Neural crest cell (in vitro differentiated cells): ENCODE measurements around the gene SETBP1. TPM values are rescaled to one million over a fixed set of nuclear protein-coding genes. Genes with fewer than 3 reads are reported as not detected.

Experiments
- DNase-seq: peaks from one replicate; pipeline ENCODE4 v3.0.0; 2021; ENCODE audit warnings: low read depth, mixed read lengths, low spot score
- H3K27ac Mint-ChIP-seq: one replicate; pipeline ENCODE4 v1.8.0; 2021; ENCODE audit warnings: mild to moderate bottlenecking, mixed read lengths; ENCODE audit not compliant: unreplicated experiment
- H3K27me3 Mint-ChIP-seq: 2 replicates; pipeline ENCODE4 v1.8.0; 2021; ENCODE audit warnings: low read depth, mild to moderate bottlenecking, mixed read lengths
- H3K36me3 Mint-ChIP-seq: 2 replicates; pipeline ENCODE4 v1.8.0; 2021; ENCODE audit warnings: low read depth, mild to moderate bottlenecking, mixed read lengths
- H3K4me1 Mint-ChIP-seq: 2 replicates; pipeline ENCODE4 v1.8.0; 2021; ENCODE audit warnings: mixed read lengths
- H3K4me3 Mint-ChIP-seq: one replicate; pipeline ENCODE4 v1.8.0; 2021; ENCODE audit warnings: mild to moderate bottlenecking, mixed read lengths
- H3K9me3 Mint-ChIP-seq: 2 replicates; pipeline ENCODE4 v1.8.0; 2021; ENCODE audit warnings: mixed read lengths
- total RNA-seq: library from RNA; stranded (reverse); gene quantifications from 2 replicates; pipeline ENCODE4 v1.2.1, GENCODE V29; 2021
- TF ChIP-seq, protein P1 (sequence below): fragments of 200-600 bp; sonication (generic); conservative IDR thresholded peaks from 2 replicates; pipeline ENCODE4 v1.5.0; 2021; ENCODE audit warnings: antibody characterized with exemption, mild to moderate bottlenecking

The SETBP1 gene
- total RNA-seq, 1 donor from 2014 or later, result 38.9 TPM

DNA sequence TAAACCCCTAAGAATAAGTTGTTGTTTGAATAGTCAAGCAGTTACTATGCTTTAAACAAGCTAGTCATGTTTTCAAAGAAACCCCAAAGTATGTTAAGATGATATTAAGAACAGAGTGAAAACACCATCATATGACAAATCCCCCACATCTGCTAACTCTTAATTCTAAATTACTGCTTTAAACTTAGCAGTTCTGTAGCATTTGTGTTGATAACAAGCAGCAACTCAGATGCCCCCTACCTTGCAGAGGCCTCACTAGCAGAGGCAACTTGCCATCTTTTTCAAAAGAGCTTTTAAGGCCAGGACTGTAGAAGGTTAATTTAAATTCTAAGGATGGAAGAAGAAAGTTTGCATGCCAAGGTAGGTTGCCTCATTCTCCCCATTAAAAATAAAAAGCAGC, 376.2 kb downstream of the SETBP1 start:
- Mint-ChIP-seq H3K27ac (peak overlapping the region; percentile 63), H3K4me1 (peaks cover 56% of the 10 kb centered on the region), H3K9me3 (peaks cover 7% of the 10 kb centered on the region), H3K4me3 (no peak overlapping the region), H3K36me3 (peaks cover 12% of the 10 kb centered on the region), H3K27me3 (no peaks in the 10 kb centered on the region)
- no peak for DNase-seq
- TF ChIP-seq, protein P1, sequence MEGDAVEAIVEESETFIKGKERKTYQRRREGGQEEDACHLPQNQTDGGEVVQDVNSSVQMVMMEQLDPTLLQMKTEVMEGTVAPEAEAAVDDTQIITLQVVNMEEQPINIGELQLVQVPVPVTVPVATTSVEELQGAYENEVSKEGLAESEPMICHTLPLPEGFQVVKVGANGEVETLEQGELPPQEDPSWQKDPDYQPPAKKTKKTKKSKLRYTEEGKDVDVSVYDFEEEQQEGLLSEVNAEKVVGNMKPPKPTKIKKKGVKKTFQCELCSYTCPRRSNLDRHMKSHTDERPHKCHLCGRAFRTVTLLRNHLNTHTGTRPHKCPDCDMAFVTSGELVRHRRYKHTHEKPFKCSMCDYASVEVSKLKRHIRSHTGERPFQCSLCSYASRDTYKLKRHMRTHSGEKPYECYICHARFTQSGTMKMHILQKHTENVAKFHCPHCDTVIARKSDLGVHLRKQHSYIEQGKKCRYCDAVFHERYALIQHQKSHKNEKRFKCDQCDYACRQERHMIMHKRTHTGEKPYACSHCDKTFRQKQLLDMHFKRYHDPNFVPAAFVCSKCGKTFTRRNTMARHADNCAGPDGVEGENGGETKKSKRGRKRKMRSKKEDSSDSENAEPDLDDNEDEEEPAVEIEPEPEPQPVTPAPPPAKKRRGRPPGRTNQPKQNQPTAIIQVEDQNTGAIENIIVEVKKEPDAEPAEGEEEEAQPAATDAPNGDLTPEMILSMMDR, result no peak

DNA sequence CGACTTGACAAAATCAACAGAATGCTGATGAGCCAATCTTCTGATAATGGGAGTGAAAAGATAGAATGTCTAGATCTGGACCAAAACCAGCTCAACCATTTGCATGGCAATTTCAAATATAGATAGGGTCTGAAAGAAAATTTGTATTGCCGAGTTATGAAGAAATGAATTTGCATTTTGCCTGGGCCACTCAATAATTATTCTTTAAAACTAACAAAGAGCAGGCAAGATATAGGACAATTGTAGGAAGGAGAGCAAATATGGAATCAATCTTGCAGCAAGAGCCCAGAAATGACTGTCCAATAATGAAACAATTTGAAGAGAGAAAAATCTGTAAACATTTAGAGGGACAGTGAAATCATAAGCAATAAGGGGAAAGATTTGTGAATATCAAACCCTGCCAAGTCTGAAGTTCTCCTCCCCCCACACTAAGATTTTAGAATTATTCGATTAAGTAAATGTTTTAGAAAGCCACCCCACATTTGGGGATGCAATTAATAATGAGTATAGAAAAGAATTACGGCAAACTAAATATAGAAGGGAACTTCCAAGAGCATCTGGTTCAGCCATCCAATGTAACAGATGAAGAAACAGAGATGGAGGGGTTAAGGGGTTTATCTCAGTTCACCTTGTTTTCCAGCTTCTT, 377.4 kb downstream of the SETBP1 start:
- H3K36me3 Mint-ChIP-seq, result peaks cover 18% of the 10 kb centered on the region
- no peak for DNase-seq
- H3K27ac Mint-ChIP-seq, result no peak overlapping the region
- no peaks in the 10 kb centered on the region for H3K27me3 Mint-ChIP-seq
- TF ChIP-seq, protein P1, result no peak
- H3K4me3 Mint-ChIP-seq, result no peak overlapping the region
- H3K4me1 Mint-ChIP-seq, result peaks cover 62% of the 10 kb centered on the region
- H3K9me3 Mint-ChIP-seq, result peaks cover 7% of the 10 kb centered on the region

DNA sequence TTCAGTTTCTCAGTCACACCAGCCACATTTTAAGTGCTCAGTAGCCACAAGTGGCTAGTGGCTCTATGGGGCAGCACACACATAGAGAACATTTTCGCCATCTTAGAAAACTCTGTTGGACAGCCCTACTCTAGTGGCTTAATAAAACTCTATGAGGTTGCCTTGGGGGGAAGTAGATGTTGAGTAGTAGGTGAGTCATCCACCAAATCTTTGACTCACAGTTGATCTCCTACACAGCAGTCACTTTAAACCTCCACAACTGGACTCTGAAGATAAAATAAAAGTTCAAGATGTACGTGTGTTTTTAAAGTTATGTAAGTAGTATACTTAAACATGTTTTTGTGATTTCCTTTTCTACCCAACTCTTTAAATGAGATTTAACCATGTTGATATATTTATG, 379.0 kb downstream of the SETBP1 start:
- TF ChIP-seq, protein P1, result no peak
- H3K9me3 Mint-ChIP-seq, result peaks cover 7% of the 10 kb centered on the region
- H3K4me3 Mint-ChIP-seq, result no peak overlapping the region
- no peaks in the 10 kb centered on the region for H3K27me3 Mint-ChIP-seq
- no peak overlapping the region for H3K27ac Mint-ChIP-seq
- H3K4me1 Mint-ChIP-seq, result peaks cover 68% of the 10 kb centered on the region
- peaks cover 26% of the 10 kb centered on the region for H3K36me3 Mint-ChIP-seq
- no peak for DNase-seq

DNA sequence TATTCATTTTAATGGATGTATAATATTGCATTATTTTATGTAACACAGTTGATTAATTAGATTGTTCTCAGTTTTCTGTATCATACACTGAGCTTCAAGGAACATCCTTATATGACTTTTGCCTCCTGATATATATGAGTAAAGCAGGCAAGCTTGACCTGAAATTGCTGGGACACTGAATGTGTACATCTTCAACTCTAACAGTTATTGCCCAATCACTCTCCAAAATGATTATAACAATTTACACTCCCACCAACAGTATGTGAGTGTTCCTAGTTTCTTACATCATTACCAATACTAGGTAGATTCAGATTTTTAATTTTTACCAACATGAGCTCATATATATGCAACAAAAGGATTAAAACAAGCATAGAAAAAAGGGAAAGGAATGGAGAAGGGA, 379.4 kb downstream of the SETBP1 start:
- DNase-seq, result no peak
- Mint-ChIP-seq H3K4me3 (no peak overlapping the region), H3K4me1 (peaks cover 64% of the 10 kb centered on the region), H3K27ac (no peak overlapping the region), H3K36me3 (peaks cover 24% of the 10 kb centered on the region), H3K9me3 (peaks cover 7% of the 10 kb centered on the region), H3K27me3 (no peaks in the 10 kb centered on the region)
- TF ChIP-seq, protein P1, result no peak

DNA sequence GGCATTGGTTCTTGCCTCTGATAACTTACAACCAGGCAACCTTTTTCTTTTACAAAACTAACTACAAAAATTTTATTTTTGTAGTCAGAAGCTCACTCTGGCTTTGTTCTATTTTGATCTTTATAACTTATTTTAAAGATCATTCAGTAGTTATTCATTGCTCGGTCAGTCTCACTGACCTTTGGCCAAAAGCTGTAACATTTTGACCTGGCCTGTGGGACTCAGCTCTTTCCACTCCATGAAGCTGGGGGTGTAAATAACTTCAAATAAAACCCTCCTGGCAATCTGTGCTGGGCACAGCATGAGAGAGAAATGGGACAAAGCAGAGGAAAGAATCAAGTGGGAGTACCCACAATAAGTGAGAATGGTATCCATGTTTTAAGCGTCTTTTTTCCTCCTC, 380.7 kb downstream of the SETBP1 start:
- Mint-ChIP-seq H3K27me3 (no peaks in the 10 kb centered on the region), H3K36me3 (peaks cover 30% of the 10 kb centered on the region), H3K27ac (peak overlapping the region; percentile 41), H3K9me3 (peaks cover 7% of the 10 kb centered on the region), H3K4me3 (peak overlapping the region; percentile 17), H3K4me1 (peaks cover 73% of the 10 kb centered on the region)
- DNase-seq, result peak; percentile 15
- TF ChIP-seq, protein P1, result no peak
